Mucosa of descending colon (tissue), 3 donors: ENCODE data around the gene ARSB. TPM values are rescaled to one million over a fixed set of nuclear protein-coding genes. Genes with fewer than 3 reads are reported as not detected.

Experiments
- ATAC-seq: fragments of 200-7000 bp; cut with Tn5 transposase; one replicate; pipeline ENCODE4 v1.9.1; 2020; ENCODE audit warnings: mild to moderate bottlenecking, moderate library complexity
- DNase-seq, 3 donors: peaks; one replicate each; pipeline ENCODE4 v3.0.0-alpha.2; 2020
- H3K36me3 ChIP-seq: fragments of 200-600 bp; one replicate; pipeline ENCODE4 v1.8.0; 2021; ENCODE audit warnings: low read depth, mild to moderate bottlenecking
- H3K4me1 ChIP-seq: fragments of 200-600 bp; one replicate; pipeline ENCODE4 v1.8.0; 2021; ENCODE audit warnings: low read depth, mild to moderate bottlenecking
- H3K4me3 ChIP-seq: fragments of 200-600 bp; one replicate; pipeline ENCODE4 v1.8.0; 2021; ENCODE audit warnings: mild to moderate bottlenecking
- H3K9me3 ChIP-seq: fragments of 200-600 bp; one replicate; pipeline ENCODE4 v1.8.0; 2021; ENCODE audit warnings: mild to moderate bottlenecking
- intact Hi-C, 2 donors: fragments of 100-400 bp; cut with DNase I in 1 of 2; cut with micrococcal nuclease in 1 of 2; formaldehyde crosslinking; loops; one replicate each; pipeline versions ENCODE4 v1.11.0 to v1.11.1; 2022; cut with DNase I, micrococcal nuclease
- total RNA-seq, 3 donors: library from RNA; stranded (reverse); fragmentation: NEBNext Ultra II Directional in 2 of 3; extraction: Animal tissue kit (Norgen Biotek cat#: 25700) in 2 of 3; gene quantifications; one replicate each; pipeline versions ENCODE4 v1.2.1 to v1.2.4, GENCODE V29; 2021 to 2023
- TF ChIP-seq, protein P1 (sequence below): fragments of 200-600 bp; IDR thresholded peaks from one replicate; pipeline ENCODE4 v1.8.0; 2022; ENCODE audit warnings: antibody characterized with exemption, mild to moderate bottlenecking
- donor health status: DM: no; HTN: no; CAD: no; lungs with moderate emphysema.
- donor health status: DM: no; HTN: no; CAD: no.
- donor health status: DM: no; HTN: yes; CAD: no.

ARSB gene
- total RNA-seq, 3 donors from 2014 or later: 8.1 to 14.4 (median 14.1) TPM

DNA sequence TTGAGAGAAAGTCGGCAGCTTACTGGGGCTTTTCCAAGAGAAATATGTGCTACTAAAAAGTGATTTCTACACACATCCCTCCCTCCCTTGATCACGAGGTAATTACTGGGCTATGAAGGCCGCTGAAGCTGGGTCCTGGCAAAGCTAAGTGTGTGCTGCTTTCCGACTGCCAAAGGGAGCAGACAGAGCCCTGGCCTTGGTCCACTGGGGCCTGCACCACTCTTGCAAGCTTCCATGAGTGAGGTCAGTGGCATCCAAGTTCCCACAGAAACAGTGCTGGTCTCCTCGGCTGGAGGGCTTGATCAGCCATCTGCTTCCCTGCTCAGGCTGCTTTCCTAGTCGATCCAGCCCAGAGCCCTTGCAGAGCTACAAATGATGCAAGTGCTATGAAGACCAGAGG is 181.8 kb downstream of the ARSB start:
- peak; percentile 51 for ATAC-seq
- H3K36me3 ChIP-seq: no peaks in the 10 kb centered on the region

DNA sequence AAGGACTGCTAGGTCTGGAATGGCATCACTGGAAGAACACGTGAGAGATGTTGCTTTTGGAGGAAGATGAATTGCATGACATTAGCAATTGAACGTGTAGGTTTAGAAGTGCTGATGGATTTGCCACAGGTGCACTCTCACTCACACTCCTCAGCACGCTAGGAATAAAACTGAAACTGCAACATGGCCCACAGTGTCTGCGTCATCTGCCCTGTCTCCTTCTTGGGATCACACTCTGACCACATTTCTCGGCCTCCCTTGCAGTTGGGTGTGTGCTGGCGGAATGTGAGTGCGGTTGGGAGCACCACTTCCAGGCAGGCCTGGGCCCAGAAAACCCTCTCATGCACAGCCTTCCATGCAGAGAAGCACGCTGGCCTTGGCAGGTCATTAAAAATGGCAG is 183.7 kb downstream of the ARSB start:
- Histone ChIP-seq H3K36me3 (no peaks in the 10 kb centered on the region), H3K9me3 (no peaks in the 10 kb centered on the region), H3K4me3 (no peak overlapping the region), H3K4me1 (no peaks in the 10 kb centered on the region)
- TF ChIP-seq, protein P1, sequence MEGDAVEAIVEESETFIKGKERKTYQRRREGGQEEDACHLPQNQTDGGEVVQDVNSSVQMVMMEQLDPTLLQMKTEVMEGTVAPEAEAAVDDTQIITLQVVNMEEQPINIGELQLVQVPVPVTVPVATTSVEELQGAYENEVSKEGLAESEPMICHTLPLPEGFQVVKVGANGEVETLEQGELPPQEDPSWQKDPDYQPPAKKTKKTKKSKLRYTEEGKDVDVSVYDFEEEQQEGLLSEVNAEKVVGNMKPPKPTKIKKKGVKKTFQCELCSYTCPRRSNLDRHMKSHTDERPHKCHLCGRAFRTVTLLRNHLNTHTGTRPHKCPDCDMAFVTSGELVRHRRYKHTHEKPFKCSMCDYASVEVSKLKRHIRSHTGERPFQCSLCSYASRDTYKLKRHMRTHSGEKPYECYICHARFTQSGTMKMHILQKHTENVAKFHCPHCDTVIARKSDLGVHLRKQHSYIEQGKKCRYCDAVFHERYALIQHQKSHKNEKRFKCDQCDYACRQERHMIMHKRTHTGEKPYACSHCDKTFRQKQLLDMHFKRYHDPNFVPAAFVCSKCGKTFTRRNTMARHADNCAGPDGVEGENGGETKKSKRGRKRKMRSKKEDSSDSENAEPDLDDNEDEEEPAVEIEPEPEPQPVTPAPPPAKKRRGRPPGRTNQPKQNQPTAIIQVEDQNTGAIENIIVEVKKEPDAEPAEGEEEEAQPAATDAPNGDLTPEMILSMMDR: no peak
- no peak for ATAC-seq
- no peak for DNase-seq
- intact Hi-C loops: loop anchor here in 1 of 2 donors (5.0 kb wide), 1 partner anchor 86 kb away; no protein-coding TSS in a partner anchor

More for the DNA sequence above, 181.8 kb downstream of the ARSB start:
- no peaks in the 10 kb centered on the region for H3K9me3 ChIP-seq
- DNase-seq: peak; percentile 20 to 70 (median 46)
- no peaks in the 10 kb centered on the region for H3K4me1 ChIP-seq
- TF ChIP-seq, protein P1: no peak
- intact Hi-C loops: loop anchor here in 1 of 2 donors (5.0 kb wide), 1 partner anchor 84 kb away; no protein-coding TSS in a partner anchor
- no peak overlapping the region for H3K4me3 ChIP-seq

DNA sequence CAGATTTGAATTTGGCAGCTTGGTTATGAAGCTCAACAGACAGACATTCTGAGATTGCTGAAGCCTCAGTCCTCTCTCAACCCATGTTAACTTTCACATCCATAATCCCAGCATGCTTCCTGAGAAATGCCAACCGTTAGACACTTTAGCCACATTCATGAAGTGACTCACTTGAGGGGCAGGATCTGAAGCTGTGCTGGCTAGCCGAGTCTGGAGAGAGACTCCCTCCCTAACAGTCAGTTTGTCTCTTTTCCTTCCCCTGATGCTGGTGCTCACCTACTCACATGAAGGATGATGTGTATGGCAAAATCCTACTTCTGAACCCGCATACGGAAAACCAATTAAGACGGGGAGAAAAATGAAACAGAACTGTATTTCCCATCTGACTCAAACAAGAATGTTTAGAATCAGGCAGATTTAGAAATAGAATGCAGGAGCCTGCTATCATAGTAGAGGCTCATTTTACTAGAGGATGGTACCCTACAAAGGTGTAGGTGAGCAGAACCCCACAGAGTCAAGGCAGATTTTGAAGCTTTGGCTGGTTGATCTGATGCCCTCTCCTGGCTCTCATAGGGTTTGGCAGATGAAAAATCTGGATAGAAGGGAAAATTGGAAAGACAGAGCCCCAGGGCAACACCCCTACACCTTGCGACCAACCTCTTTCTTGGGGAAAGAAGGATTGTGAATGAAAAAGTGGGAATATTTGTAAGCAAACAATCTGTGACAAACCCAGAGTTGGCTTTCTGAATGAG is 185.7 kb downstream of the ARSB start:
- intact Hi-C loops: loop anchor here in 1 of 2 donors (5.0 kb wide), 1 partner anchor 88 kb away; no protein-coding TSS in a partner anchor
- TF ChIP-seq, protein P1: no peak
- no peaks in the 10 kb centered on the region for H3K36me3 ChIP-seq
- H3K4me3 ChIP-seq: no peak overlapping the region
- ATAC-seq (no peak), DNase-seq (no peak)
- no peaks in the 10 kb centered on the region for H3K4me1 ChIP-seq
- H3K9me3 ChIP-seq: no peaks in the 10 kb centered on the region

DNA sequence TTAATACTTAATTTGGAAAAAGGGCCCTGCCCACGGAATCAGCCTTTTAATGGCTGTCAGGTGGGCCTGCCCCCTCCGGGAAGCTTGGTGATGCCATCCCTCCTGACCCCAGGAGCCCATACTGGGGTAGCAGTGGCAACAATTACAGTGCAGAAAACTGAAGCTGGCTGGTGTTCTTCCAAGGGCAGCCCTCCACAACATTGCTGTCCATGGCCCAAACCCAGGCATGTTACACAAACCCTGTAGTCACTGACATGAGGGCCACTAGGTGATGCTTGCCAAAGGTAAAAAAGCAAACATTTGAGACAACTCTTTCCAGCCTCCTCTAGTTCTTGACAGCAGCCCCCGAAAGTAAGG is 186.5 kb downstream of the ARSB start:
- intact Hi-C loops: no loop called here
- H3K4me1 ChIP-seq: no peaks in the 10 kb centered on the region
- no peak for DNase-seq
- no peaks in the 10 kb centered on the region for H3K36me3 ChIP-seq
- no peak overlapping the region for H3K4me3 ChIP-seq
- TF ChIP-seq, protein P1: no peak
- no peaks in the 10 kb centered on the region for H3K9me3 ChIP-seq
- no peak for ATAC-seq

DNA sequence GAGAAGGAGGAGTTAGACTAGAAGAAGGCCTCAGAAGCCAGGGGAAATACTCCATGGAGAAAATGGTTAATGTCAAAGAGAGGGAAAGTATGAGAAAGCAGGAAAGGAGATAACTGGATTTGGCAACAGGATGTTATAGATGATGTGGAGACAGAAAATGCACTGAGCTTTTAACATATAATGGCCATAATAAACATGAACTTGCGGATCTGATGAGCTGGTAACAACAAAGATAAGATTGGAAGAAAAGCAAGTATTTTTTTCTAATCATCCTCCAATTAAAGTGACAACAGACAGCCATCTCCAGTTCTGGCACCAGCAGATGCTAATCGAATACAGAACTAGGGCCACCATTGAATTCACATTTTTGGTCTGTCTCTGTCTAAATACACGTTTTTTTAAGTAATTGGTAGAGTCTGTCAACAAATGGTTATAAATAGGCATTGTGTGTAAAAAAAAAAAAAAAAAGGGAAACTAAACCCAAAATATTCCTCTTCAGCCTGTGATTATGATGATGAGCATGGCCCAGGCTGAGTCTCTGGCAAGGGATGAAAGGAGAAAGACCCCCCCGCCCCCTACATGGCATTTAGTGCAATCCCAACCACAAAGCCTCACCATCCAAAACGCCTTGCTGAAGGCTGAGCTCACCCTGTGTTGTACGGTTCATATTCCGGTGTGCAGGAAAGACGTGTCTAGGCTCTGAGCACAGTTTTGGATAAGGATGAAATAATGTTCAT is 187.0 kb downstream of the ARSB start:
- Histone ChIP-seq H3K36me3 (no peaks in the 10 kb centered on the region), H3K4me1 (no peaks in the 10 kb centered on the region), H3K9me3 (no peaks in the 10 kb centered on the region), H3K4me3 (no peak overlapping the region)
- intact Hi-C loops: no loop called here
- ATAC-seq (no peak), DNase-seq (no peak)
- TF ChIP-seq, protein P1: no peak
